ENCODE data around the gene AGBL4.

GRCh38 chr1:48820491-48820890, 1203.3 kb downstream of the AGBL4 start:
- TF ChIP-seq CTCF (IDR thresholded peaks at IDR 0.05) (no peak), POLR2AphosphoS5 (IDR thresholded peaks at IDR 0.05) (no peak), POLR2A (IDR thresholded peaks at IDR 0.05) (no peak), EP300 (IDR thresholded peaks at IDR 0.05) (no peak)
